ENCODE measurements around the gene POLR1F.
A peak's percentile ranks its signal among the peaks of the same experiment; 100 is the strongest.

- peak; percentile 61 for TF ChIP-seq CTCF (IDR thresholded peaks at IDR 0.05; ENCODE audit: low read depth, low read length, missing input control)
- TF ChIP-seq JUND (IDR thresholded peaks at IDR 0.05), result no peak
- TF ChIP-seq ZBTB33 (IDR thresholded peaks at IDR 0.05), result no peak
- TF ChIP-seq RAD21 (IDR thresholded peaks at IDR 0.05), result peak; percentile 74 to 77
- TF ChIP-seq TAF1 (conservative IDR thresholded peaks at IDR 0.05), result no peak
- TF ChIP-seq, protein P1, sequence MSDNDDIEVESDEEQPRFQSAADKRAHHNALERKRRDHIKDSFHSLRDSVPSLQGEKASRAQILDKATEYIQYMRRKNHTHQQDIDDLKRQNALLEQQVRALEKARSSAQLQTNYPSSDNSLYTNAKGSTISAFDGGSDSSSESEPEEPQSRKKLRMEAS (IDR thresholded peaks at IDR 0.05), result no peak
- no peak for TF ChIP-seq YY1 (IDR thresholded peaks at IDR 0.05)
- no peak for TF ChIP-seq FOXA2 (IDR thresholded peaks at IDR 0.05)
- no peak for TF ChIP-seq FOXA1 (IDR thresholded peaks at IDR 0.05)
- TF ChIP-seq EGR1 (IDR thresholded peaks at IDR 0.05; ENCODE audit: low read depth in 2 of 2), result no peak
- no peak for TF ChIP-seq GABPA (IDR thresholded peaks at IDR 0.05 in 1 of 2, conservative IDR thresholded peaks at IDR 0.05 in 1 of 2)
- TF ChIP-seq, protein P2, sequence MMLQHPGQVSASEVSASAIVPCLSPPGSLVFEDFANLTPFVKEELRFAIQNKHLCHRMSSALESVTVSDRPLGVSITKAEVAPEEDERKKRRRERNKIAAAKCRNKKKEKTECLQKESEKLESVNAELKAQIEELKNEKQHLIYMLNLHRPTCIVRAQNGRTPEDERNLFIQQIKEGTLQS (IDR thresholded peaks at IDR 0.05), result no peak
- TF ChIP-seq REST (IDR thresholded peaks at IDR 0.05), result no peak
Observed at GRCh38 chr7:19747740-19748339, 39.0 kb upstream of the POLR1F start.

Measured in liver (tissue), 3 donors.